Astrocyte of the cerebellum (primary cell): ENCODE data around the gene NOL9.

Experiments used
- DNase-seq: peaks from one replicate; pipeline ENCODE4 v3.0.0-alpha.2; 2011; ENCODE audit warnings: low read depth
- H3K4me3 ChIP-seq: 2 replicates; pipeline ENCODE4 v1.5.1; 2011; ENCODE audit warnings: mild to moderate bottlenecking, low read depth, low read length, moderate library complexity
- CTCF ChIP-seq: IDR thresholded peaks from 2 replicates; pipeline ENCODE4 v1.5.1; 2012; ENCODE audit warnings: low read length, low read depth, moderate library complexity, mild to moderate bottlenecking; ENCODE audit errors: missing control alignments
- in situ Hi-C: cut with HindIII; loops from 2 replicates; pipeline ENCODE4 v1.10.0; 2017; ENCODE audit warnings: low sequenced_read_pairs

Gene NOL9

GRCh38 chr1:6585081-6585722 lies 30.9 kb upstream of the NOL9 start:
- in situ Hi-C loops: no loop called here
- no peak overlapping the region for H3K4me3 ChIP-seq
- DNase-seq: no peak
- TF ChIP-seq CTCF: no peak

GRCh38 chr1:6584126-6585080 lies 30.1 kb upstream of the NOL9 start:
- peak; percentile 18 for TF ChIP-seq CTCF
- DNase-seq: no peak
- no peak overlapping the region for H3K4me3 ChIP-seq
- in situ Hi-C loops: no loop called here

GRCh38 chr1:6582370-6582769 lies 28.1 kb upstream of the NOL9 start:
- TF ChIP-seq CTCF: no peak
- no peak for DNase-seq
- in situ Hi-C loops: no loop called here
- H3K4me3 ChIP-seq: no peak overlapping the region

- no peak overlapping the region for H3K4me3 ChIP-seq
- DNase-seq: no peak
- no peak for TF ChIP-seq CTCF
- in situ Hi-C loops: no loop called here
These were observed 27.4 kb upstream of the NOL9 start for GRCh38 chr1:6581561-6582305.

- peak; percentile 26 for TF ChIP-seq CTCF
- H3K4me3 ChIP-seq: peak overlapping the region; percentile 84
- in situ Hi-C loops: no loop called here
- no peak for DNase-seq
These were observed 26.5 kb upstream of the NOL9 start for GRCh38 chr1:6580593-6581409.

GRCh38 chr1:6580119-6580592 lies 25.8 kb upstream of the NOL9 start:
- DNase-seq: no peak
- TF ChIP-seq CTCF: no peak

More at GRCh38 chr1:6580119-6580592, 25.8 kb upstream of the NOL9 start:
- H3K4me3 ChIP-seq: peak overlapping the region; percentile 84
- in situ Hi-C loops: no loop called here
